Activated CD4-positive, alpha-beta T cell treated with anti-CD3 and anti-CD28 coated beads for 24 hours (primary cell): ENCODE data around the gene SPX.

Experiments used
- DNase-seq, 2 donors: peaks; one replicate each; pipeline ENCODE4 v3.0.0-alpha.2; 2020; ENCODE audit warnings: low read depth in 2 of 2

Gene SPX

DNA sequence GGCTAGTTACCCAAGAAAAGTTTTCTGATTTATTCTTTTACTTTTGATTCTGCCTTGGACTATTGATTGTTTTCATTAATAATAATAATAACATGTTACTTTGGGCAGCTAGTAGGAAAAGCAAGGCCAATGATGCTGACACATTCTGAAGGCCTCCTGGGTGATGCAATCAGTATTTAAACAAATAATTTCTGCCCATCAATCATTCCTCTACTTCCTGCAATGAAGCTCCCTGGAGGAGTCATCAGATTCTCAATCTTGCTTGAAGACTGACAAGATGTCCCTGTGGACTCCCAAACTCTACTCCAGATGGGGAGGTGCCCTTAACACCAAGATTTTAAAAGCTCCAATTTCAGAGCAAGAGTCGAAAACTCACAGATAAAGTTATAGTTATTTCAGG is at the start of gene SPX:
Gene SPX, plus strand, starts transcription at position 244 of the 400 bp plus-strand sequence. CDS start 177 bp downstream, outside the sequence.
- no peak for DNase-seq

DNA sequence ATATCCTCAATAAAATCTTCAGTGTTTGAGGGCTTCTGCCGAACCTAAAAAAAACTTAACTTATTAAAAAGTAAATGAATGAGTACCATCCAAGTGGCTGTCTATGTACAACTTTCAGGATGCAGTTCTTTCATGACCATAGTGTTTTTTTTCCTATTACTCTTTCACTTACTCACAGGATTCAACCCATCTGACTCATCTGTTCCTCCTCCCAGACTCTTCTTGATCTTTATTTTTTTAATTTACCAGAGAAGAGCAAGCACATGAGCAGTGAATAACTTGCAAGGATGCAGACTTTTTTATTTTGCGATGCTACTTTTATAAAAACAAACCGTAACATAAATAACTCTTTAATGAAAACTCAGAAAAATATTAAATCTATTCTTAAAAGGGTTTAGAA is 49.1 kb upstream of the SPX start:
- no peak for DNase-seq

- DNase-seq = no peak
Observed at GRCh38 chr12:21478756-21479455, 47.2 kb upstream of the SPX start.

GRCh38 chr12:21483531-21483930 is 42.6 kb upstream of the SPX start:
- no peak for DNase-seq

DNA sequence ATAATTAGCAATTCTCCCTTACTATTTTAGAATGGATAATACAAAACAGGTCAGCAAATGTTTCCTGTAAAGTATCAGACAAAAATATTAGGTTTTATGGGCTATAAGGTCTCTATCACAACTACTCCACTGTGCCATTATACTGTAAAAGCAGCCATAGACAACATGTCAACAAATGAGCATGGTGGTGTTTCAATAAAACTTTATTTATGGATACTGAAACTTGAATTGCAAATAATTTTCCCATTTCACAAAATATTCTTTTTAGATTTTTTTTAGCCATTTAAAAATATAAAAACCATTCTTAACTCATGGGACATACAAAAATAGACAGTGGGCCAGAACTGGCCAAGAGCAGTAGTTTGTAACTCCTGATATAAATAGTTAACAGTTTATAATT is 40.1 kb upstream of the SPX start:
- no peak for DNase-seq

GRCh38 chr12:21499765-21500164 is 26.3 kb upstream of the SPX start:
- no peak for DNase-seq

GRCh38 chr12:21500786-21501257 is 25.3 kb upstream of the SPX start:
- no peak for DNase-seq

DNA sequence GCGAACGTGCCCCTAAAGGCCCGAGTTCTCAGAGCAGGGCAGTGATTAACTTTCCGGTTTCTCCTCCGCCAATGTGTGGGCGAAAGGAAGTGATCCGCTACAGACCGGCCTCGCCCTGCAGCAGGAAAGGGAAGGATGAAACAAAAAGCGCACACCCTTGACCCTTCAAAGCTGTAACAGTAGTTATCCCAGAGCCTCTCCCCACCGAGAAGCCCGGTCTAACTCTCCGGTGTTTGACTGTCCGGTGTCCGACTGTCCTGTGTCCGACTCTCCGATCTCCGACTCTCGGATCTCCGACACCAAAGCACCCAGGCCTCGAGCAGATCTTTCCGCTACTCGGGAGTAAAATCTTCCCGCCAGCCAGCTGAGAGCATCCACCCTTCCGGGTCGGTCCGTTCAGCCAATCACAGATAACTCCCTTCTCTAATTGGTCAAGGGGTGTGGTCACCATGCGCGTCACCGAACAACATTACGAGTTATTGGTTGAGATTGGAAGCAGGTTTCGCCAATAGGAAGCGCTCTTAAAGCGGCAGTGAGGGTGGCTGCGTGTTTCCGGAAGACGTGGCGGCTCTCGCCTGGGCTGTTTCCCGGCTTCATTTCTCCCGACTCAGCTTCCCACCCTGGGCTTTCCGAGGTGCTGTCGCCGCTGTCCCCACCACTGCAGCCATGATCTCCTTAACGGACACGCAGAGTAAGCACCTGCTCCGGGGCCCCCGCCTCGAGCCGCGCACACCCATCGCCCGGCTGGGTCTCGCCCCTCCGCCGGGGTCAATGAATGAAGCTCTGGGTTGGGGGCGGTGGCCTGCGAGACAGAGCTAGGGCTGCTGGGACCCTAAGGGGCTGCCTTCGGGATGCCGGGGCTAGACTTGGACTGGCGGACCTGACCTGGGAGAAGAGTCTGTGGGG is 24.6 kb upstream of the SPX start, which contains the start of the genes GOLT1B and RECQL:
Gene GOLT1B, plus strand, starts transcription at position 532 of the 906 bp plus-strand sequence. Its CDS starts 135 bp downstream, at position 667.
Gene RECQL, minus strand, starts transcription at position 378 of the 906 bp plus-strand sequence. CDS start 2,065 bp downstream, outside the sequence.
- DNase-seq = peak; percentile 76 to 77

GRCh38 chr12:21502164-21502496 is 24.0 kb upstream of the SPX start:
- DNase-seq = peak in 1 of 2 donors; percentile 16

DNA sequence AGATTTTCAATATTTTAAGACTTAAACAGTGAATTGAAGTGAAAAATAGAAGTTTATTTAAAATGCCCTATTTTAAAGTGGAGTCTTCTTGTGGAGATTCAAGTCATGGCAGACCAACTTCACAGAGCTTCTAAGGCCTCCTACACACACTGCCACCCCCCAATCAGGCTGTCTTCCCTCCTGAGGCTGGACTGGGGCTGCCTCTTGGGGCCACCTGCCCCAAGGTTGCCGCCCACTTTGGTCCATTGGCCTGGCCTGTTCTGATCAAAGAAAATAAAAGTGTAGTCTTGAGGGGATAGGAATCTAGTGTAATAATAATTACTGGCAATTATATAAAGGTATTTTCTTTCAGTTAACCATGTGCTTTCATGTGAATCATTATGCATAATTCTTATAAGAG is 23.2 kb upstream of the SPX start:
- DNase-seq = no peak

- no peak for DNase-seq
Observed at GRCh38 chr12:21505888-21506287, 20.2 kb upstream of the SPX start.

DNA sequence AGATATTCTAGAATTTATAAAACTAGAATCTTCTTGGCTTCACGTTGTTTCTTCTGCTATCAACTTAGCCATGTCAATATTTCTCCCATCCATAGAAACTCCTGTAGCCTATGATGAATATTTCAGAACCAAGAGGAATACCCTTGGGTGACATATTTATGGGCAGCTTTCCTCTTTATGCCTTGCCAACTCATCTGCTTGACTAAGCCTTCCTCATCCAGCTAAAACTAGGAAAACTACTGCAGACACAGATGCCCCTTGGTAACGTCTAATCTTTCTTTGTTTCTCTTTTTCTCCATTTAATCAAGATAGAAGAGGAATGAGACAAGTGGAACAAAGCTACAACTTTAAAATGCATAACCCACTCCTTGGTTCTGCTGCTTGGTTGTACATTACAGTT is 18.2 kb upstream of the SPX start:
- no peak for DNase-seq

DNA sequence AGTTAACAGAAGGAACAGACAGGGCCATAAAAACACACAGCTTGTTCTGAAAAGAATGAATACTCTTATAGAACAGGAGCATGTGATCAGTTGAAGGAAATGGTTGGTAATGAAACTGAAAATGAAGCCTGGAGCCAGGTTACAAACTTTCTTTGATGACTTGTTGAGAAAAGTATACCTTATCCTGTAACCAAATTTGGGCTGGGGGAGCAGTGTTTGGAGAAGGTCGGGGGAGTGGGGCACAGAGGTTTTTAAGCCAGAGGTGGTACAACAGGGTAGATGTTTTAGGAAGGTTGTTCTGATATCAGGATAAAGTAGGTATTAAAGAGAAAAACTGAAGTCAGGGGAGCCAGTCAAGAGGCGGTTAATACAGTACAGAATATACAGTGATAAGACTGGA is 16.3 kb upstream of the SPX start:
- no peak for DNase-seq

DNA sequence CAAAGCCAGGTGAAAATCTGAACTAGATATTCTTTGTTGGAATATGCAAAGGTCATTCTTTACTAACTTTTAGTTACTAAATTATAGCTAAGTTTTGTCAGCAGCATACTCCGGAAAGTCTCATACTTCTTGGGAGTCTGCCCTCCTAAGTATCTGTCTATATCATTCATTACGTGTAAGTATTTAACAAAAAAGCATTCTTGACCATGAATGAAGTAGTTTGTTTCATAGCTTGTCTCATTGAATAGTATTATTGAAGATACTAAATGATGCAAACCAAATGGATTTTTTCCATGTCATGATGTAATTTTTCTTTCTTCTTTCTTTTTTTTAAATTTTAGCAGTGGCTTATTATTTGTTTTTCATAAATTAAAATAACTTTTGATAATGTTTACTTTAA is 9.8 kb upstream of the SPX start:
- DNase-seq = no peak

GRCh38 chr12:21518451-21518850 is 7.6 kb upstream of the SPX start:
- DNase-seq = no peak

- no peak for DNase-seq
Observed at GRCh38 chr12:21521541-21521940, 4.6 kb upstream of the SPX start.

DNA sequence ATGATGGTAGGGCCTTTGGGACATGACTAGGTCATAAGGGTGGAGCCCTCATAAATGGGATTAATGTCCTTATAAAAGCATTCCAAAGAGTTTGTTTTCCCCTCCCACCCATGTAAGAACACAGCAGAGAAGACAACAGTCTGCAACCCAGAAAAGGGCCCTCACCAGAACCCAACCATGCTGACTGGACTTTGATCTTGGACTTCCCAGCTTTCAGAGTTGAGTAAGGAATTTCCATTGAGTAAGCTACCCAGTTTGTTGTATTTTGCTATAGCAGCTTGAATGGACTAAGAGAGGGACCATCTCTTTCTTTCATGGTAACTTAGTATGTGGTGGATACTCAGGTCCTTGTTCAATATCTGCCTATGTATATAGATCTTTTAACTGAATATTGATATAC is 2.9 kb upstream of the SPX start:
- DNase-seq = no peak

- no peak for DNase-seq
Observed at GRCh38 chr12:21526721-21527345, 737 bp downstream of the SPX start.

- DNase-seq = peak in 1 of 2 donors; percentile 38
Observed at GRCh38 chr12:21527451-21528180, 1.5 kb downstream of the SPX start.

DNA sequence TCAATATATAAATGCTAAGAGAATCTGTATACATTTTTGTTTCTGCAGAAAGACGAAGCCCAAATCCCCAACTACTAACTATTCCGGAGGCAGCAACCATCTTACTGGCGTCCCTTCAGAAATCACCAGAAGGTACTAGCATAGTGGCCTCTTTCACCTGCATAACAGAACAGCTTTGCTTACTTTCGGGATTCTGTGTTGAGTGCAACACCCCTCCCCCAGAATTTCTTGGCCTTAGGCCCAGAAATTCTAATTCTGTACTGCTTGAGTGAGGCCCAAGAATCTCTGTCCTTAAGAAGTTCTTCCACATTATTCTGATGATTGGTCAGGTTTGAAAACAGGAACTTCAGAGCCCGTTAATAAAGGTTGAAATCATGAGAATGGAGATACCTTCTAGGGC is 2.9 kb downstream of the SPX start:
- no peak for DNase-seq

- no peak for DNase-seq
Observed at GRCh38 chr12:21529456-21529855, 3.4 kb downstream of the SPX start.
